Measurements from ENCODE around the gene KRT80.

KRT80 gene

DNA sequence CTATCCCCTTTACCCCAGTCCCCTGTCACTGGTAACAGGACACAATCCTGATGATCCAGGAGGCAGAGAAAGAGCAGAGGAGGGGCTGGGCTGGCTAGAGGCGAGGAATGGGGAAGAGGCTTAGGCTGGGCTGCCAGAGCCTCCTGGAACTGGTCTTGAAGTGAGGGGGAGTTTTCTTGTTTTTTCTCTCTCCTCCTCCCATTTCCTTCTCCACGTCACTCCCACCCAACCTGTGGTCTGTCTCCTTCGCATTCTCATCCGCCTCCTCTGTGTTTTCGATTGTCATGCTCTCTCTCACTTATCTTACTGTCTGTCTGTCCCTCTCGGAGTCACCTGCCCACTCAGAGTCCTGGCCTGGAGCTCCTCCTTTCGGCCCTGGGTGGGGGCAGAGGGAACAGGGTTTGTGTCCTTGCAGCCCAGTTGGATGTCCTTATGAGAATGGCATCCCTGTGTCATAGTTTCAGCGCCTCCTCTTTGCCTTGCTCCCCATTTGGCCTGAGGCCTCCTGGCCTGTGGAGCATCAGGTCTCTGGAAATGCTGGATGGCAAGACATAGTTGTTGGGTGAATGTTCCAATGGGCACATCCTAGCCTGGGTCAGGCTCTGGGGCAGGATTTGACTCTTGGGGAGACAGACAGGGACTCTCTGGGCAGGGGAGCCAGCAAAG, 3.4 kb upstream of the KRT80 start:
- no peak for DNase-seq

DNA sequence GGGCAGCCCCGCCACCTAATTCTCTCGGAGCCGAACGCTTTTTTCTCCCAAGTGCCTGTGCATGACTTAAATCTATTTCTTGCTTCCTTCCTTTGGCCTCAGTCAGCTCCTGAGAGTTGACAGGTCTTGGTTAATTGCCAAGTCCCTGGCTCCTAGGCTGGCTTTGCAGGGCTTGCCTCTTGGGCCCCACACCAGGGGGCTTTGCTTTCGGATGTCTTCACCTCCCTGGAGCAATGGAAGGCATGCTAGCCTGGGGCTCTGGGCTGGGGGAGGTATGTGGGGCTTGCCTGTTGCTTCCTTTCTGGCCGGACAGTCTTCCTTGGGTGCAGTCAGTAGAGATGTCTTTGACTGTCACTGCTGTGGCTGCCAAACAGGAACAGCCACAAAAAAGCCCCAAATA, 2.2 kb upstream of the KRT80 start:
- DNase-seq: peak; percentile 27

DNA sequence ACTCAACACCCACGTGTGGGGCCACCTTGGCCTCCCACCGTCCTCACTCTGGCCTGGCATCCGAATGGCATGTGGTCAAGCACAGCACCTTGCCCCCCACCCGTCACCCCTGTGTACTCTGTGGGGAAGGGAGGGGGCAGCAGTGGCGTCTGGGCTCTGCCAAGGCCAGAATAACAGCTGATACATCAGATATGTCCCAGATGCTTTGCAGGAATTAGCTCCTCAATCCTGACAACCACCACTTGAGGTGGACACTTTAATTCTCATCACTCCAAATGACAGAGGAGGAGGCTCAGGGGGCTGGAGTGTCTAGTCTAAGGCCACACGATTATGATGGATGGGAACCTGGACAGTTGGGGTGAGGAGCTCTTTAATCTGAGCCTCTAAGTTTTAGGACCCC, 1.7 kb upstream of the KRT80 start:
- DNase-seq: no peak

DNA sequence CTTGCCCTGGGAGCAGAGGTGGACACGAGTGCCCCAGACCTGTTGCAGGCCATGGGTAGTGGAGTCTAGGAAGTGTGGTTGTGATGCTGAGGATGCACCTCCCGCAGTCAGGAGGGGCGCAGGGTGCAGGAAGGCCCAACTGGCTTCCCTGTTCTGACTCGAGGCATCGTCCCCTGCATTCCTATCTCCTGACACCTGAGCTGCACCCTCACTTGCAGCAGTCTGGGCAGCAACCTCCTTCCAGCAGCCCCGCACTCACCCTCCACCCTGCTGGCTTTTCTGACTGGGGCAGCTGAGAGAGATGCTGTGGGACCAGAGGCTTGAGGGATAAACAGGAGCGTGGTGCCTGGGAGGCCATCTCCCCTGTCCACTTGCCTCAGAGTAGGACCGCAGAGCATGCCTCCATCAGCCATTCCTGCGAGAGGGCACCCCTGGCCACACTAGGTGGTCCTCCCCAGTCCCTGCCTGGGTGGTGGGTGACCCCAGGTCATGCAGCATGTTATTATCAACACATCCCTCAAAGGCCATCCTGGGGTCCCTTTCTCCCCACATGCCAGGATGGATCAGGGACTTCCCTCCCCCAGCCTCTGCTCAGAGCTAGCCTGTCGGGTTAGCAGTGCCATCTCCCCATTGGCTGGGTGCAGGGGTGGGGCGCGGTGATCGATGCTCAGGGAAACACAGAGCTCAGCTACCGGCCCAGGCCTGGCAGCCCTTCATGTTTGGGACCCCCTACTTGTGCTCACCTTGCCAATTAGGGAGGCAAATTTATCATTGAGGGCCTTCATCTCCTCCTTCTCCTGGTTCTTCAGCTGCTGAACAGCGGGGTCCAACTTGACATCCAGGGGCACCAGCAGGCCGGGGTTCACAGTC, 719 bp downstream of the KRT80 start:
- no peak for DNase-seq

DNA sequence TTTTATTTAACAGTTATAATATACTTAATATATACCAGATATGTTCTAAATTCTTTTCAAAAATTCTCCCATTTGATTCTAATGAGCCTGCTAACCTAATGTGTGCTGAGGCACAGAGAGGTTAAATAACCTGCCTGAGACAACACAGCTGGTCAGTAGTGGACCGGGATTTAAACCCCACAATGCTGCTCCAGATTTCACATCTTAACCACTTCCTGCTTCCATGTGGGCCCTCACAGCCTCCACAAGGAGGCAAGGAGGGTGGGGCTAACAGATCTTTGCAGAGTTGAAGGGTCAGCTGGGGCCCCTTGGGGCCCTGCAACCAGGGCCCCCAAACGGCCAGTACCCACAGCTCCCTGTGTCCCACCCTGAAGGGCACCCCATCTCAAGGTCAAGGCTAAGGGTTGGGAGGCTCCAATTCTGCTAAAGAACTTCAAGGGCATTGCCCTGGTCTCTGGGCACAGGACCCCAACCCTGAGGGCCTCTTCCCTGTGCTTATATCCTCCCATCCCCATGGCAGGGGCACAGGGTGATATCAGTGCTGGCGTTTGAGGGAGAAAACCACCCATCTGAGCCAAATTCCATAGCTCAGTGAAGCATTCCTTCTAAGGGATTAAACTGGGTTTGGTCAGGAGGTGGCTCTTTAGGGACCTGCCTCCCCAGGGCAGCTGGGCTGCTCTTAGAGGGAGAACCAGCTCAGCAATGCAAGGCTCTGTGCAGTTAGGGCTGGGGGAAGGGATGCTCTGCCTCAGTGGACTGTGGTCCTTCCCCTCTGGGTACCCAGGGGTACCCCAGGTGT, 2.2 kb downstream of the KRT80 start:
- DNase-seq: peak; percentile 11

DNA sequence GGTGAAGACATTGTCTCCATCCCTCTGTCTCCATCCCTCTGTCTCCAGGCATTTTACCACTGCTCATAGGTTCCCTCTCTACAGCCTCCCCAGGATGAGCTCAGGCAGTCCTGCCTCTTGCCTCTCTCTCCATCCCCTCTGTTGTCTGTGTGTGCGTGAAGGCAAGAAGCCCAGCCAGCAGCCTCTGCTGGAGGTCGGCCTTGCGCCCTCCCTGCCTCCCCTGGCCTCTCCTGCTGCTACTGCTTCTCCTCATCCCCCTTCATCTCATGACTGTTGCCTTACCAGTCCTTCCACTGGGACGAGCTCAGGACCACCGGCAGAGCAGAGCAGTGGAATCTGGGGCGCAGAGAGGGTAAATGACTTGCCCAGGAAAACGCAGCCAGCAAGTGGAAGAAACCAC, 3.2 kb downstream of the KRT80 start:
- DNase-seq: no peak

DNA sequence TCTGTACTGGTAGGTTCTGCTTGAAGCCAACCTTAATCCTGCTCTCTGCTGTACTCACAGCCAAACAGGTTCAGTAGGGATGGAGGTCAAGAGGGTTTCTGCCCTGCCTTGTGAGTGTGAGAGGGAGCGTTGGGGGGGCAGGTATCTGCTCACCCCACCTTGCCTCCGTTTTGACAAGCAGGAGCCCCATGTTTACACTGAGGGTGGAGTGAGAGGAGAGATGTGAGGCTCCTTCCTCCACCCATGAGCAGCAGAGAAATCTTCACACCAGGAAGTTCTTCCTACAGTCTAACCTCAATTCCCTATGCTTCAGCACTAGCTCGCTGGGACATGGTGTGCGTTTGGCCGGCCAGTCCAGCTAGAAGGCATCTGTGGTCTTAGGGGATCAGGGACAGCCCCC, 4.2 kb downstream of the KRT80 start:
- DNase-seq: no peak

DNA sequence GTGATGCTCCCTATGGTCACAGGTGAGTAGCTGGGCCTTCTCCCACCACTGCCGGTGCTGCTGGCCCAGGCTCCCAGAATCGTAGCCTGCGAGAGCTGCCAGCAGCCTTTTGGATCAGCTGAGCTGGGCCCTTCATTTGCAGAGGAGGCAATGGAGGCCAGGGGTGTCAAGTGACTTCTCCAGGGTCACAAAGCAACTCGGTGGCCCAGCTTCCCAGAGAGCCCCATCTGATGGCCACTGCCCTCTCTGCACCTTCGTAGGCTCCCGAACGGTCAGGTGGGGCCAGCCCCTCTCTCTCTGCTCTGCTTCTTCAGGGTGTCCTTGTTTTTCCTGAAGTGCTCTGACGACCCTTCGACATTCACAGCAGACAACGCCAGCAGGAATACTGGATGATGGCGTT, 4.6 kb downstream of the KRT80 start:
- no peak for DNase-seq

DNA sequence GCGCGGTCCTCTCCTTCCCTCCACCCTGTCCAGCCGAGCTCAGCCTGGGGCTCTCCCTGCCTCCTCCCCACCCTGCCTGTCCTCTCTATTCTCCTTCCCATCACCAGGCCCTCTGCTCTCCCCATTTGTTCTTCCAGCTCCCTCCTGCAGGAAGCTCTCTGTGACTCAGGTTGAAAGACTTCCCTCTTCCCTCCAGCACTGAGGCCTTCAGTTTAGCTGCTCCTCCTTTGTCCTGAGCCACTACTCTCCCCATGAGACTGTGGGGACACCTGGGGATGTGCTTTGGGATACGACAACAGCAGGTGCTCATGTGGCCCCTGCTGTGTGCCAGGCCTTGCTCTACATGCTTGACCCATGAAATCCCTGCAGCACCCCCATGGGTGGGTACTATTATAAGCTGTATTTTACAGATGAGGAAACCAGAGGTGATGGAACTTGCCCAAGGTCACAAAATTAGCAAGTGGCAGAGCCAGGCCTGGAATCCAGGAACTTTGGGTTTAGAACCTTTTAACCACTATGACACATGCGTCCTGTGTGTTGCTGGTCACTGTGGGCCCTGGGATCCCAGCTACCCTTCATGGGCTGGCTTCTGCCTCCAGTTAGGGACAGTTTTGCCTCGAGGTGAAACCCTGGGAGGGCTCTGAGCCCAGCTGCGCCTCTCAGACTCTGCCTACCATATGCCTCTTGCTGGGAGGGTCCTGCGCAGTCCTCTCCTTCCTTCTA, 5.5 kb downstream of the KRT80 start:
- DNase-seq: no peak

DNA sequence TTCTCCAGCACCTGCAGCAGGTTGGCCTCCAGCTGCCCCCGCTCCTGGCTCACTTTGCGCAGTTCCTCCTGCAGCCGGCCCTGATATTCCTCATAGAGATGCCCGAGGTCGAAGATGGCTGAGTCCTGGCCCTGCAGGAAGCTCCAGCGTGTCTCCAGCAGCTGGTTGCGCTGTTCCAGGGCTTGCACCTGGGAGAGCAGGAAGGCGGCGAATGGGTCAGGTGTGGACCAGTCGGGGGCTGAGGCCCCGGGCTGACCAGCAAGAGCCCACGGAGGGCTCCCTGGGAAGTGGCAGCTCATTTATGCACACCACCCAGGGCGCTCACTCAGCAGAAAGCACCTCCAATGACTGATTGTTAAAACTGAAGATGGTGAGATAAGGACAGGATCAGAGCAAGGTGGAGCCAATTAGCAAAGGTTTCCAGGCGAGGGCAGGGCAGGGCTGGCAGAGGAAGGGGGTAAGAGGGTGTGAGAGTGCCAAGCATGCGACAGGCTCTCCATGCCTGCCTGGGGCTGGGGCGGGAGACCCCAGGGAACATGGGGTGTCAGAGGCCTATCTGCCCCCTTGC, 6.3 kb downstream of the KRT80 start:
- DNase-seq: no peak

DNA sequence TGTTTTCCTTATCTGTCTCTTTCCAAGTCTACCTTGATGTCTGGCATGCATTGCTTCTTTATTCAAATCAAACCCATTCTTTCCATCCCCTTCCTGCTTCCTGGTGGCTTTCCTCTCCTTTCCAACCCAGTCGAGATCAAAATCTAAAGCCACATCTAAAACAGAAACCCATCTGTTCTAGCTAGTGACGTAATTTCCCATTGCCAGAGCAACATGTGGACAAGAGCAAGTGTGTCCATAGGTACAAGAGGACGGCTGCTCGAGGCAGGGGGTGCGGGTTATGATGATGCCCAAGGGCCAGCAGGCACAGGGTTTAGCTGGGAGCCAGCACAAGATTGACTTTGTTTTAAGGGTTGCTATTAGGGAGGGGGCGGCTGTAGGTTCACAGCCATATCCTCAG, 7.0 kb downstream of the KRT80 start:
- DNase-seq: peak; percentile 11

DNA sequence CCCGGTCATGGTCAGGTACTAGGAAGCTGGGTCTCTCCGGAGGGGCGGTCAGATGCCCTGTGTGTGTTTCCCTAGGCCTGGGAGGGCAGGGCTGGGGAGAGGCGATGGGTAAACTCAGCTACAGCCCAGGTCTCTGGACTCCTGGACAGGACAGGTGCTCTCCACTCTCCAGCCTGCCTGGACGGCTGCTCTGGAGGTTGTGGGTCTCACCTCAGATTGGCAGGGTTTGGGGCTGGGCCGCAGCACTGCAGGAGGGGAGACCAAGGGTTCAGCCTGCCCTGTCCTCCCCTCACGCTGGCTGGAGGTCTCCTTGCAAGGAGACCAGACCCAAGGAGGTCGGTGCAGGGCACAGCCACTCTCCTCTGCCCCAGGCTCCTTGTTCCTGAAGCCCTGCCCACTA, 7.8 kb downstream of the KRT80 start:
- no peak for DNase-seq

DNA sequence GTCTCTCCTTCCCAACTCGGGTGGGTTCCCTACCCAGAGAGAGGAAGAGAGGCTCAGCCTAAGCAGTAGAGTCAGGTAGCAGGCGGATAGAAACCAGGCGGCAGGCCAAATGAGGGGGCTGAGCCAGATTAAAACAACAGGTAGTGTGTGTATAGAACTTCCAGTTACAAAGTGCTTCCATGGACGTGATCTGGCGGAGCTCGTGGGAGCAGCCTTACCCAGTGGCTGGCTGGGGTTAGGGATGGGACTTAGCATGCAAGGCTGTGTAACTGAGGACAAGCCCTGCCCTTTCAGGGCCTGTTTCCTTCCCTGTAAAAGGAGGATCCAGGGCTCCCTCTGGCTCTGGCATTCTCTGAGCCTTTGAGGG, 8.3 kb downstream of the KRT80 start:
- DNase-seq: no peak

DNA sequence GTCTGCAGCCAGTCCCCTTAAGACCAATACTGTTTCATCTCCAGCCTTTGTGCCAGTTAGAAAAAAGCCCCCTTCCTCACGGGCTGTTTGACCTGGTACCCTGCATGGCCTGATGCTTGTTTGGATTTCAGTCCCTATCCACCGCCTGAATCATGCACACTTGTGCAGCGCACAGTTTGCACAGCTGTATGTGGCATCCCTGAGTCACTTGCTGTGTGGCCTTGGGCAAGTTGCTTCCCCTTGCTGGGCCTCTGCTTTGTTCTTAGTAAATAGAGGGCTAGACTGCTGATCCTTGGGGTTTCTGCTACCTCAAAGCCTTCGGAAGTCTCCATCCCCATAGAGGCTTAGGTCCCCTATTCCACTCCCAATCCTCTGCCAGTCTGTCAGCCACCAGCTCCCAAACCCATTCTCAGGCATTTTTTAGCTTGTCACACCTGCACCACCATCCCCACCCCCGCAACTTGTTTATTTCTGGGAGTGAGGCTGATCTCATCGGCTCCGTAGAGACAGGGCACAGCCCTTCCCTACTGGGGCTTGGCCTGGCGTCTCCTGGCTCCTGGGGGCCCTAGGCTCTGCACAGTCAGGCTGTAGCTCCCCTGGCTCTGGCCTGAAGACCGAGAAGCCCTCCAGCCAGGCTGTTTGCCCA, 8.8 kb downstream of the KRT80 start:
- no peak for DNase-seq

DNA sequence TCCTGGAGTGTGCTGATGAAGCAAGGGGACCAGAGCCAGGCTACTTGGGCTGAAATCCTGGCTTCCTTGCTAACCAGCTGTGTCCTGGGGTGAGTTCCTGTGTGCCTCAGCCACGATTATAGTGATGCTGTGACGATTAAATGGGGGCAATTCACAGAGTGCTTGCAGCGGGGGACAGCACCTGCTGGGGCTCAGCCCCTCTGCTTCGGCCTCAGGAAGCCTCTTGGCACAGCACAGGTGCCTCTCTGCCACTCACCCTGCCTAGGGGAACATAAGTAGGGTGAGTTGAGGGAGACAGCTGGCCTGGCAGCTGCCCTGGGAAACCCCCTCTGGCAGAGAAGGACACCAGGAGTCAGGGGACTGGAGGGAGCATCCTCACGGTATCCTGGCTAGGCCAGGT, 9.4 kb downstream of the KRT80 start:
- DNase-seq: no peak

DNA sequence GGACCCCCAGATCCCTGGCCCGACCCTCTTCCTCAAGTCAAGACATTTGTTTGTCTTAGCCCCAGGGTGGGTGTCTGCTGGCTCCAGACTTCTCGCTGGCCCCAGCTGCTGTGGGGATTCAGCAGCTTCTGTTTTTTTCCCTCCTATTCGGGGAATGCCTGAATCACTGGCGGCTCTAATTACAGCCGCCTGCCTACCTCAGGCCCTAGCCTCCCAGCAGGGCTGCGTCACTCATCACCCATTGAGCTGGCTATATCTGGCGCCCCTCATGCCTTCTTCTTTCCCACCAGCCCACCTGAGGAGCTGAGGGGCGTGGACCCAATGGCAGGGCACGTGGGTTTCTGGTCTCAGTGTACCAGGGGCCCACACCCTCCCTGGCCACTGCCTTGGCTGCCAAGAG, 10.1 kb downstream of the KRT80 start:
- DNase-seq: no peak

DNA sequence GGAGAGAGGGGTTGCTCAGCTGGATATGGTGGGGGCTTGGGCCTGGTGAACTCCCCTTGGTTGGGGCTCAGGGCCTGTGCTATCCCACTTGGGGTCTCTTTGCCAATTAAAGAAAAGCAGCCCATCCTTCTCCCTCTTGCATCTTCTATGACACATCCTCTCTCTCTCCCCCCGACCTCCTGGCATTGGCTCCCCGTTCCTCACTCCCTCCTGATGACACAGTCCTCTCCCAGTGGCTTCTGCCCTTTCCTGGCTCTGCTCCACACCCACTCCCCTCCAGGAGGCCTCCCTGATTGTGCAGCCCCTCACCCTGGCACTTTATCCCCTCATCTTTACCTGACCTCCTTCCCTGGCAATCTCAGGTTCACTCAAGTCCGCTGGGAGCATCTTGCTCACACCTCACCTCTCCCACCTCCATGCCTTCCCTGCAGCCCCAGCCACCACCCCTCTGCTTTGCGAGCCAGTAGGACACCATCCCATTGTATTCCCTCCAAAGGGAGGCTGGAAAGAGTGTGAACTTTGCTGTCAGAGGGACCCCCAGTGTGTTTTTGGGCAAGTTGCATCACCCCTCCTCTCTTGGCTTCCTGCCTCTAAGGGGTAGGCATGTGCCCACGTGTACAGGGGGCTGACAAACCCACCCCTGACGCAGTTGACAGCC, 10.7 kb downstream of the KRT80 start:
- no peak for DNase-seq

DNA sequence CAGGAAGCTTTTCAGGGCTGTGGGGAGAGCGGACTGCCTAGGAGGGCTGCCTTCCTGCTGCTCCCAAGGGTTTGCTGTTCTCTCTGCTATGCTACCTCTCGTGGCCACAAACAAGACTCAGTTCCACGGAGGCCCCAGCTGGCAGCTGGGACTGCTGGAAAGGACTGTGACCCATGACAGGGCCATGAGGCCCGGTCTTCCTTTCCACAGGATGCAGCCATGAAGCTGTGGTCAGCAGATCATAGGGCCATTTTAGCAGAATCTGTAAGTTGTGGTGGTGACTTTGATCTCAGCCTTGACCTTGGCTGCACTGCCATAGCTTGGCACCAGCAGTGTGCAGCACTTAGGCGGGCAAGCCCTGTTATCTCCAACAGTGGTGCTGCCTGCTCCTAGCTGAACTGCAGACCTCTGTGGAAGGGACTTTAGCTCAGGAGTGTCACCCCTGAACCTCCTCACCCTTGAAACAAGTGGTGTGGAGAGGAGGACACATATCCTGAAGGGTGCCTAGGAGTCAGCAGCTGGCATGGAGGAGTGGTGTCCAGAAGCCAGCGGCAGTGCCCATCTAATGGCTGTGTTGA, 12.3 kb downstream of the KRT80 start:
- DNase-seq: no peak

DNA sequence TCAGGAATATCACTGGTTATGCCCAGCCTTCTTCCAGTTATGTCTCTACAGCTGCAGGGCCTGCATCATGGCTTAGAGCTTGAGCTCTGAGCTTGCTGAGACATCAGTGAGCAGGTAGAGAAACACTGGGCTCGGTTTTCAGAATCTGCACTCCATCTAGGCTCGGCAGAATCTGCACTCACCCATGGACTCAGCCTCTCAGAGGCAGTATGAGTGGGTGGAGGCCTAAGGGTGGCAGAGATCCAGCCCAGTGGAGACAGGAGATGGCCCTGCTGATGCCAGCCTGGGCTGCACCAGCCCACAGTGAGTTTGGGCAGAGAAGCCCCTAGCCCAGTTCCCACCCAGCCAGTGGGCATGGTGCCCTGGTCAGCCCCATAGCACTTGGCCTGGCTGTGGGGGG, 12.8 kb downstream of the KRT80 start:
- no peak for DNase-seq

DNA sequence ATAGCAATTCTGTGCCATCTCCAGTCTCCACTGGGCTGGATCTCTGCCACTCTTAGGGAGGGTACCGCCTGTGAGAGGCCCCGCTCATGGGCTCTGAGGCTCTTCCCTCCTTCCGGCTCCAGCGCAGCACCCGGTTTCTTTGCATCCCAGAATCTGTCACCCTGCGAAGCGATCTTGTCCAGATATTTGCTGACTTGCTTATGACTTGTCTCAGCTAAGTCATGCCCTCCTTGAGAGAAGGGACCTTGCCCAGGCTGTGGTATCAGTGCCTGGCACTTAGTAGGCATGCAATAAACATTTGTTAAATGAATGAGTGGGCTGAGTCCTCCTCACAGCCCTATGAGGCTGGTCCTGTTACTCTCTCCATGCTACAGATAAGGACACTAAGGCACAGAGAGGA, 13.4 kb downstream of the KRT80 start:
- no peak for DNase-seq
